ENCODE measurements around the gene PLA2G15.

Gene PLA2G15

DNA sequence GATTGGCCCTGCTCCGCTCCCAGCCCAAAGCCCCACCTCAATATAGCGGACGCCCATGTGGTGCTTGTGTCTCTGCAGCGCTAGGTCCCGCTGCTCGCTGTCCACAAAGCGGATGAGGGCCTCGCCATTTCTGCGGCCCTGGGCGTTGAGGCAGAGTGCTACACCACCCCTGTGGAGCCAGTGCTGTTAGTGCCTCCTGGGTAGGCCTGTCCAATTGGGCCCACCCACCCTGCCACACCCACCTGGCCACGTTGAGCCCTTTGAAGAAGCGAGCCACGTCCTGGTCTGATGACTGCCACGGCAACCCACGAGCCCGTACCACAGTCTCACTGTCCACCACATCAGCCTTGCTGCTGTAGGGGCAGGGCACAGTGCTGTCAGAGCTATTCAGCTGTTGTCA, 12.8 kb upstream of the PLA2G15 start:
- DNase-seq = no peak

GRCh38 chr16:68233085-68233834, 11.9 kb upstream of the PLA2G15 start:
- no peak for DNase-seq

DNA sequence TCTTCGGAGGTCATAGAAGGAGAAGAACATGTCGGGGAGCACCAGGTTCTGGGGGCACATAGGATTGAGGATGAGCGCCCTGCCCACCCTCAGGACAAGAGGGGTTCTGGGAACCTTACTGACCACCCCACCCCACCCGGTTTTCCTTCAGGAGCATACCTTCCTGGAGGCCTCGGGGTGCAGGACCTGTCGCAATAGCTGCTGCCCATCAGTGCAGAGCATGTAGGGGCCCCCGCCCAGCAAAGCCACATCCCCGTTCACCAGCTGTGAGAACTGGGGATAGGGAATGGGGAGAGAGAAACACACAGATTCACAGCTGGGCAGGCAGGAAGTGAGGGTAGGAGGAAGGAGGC, 11.4 kb upstream of the PLA2G15 start:
- no peak for DNase-seq

- no peak for DNase-seq
Observed at GRCh38 chr16:68234188-68235107, 10.7 kb upstream of the PLA2G15 start.

- no peak for DNase-seq
Observed at GRCh38 chr16:68235108-68235886, 9.9 kb upstream of the PLA2G15 start.

DNA sequence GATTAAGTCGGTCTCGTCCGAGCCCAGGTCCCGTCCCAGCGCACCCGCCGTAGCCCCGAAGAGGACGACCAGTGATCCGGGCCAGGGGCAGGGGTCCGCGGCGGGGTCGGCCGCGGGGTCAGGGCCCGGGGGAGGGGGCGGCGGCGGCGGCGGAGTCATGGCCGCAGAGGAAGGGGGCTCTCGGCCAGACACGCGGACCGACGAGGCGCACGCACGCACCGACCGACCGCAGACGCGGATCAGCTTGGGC, 9.4 kb upstream of the PLA2G15 start, which contains the start of gene ESRP2:
TSS of gene ESRP2 (minus strand) at position 241 of the 250 bp plus-strand sequence. CDS start at position 159, 82 bp downstream.
- DNase-seq = no peak

DNA sequence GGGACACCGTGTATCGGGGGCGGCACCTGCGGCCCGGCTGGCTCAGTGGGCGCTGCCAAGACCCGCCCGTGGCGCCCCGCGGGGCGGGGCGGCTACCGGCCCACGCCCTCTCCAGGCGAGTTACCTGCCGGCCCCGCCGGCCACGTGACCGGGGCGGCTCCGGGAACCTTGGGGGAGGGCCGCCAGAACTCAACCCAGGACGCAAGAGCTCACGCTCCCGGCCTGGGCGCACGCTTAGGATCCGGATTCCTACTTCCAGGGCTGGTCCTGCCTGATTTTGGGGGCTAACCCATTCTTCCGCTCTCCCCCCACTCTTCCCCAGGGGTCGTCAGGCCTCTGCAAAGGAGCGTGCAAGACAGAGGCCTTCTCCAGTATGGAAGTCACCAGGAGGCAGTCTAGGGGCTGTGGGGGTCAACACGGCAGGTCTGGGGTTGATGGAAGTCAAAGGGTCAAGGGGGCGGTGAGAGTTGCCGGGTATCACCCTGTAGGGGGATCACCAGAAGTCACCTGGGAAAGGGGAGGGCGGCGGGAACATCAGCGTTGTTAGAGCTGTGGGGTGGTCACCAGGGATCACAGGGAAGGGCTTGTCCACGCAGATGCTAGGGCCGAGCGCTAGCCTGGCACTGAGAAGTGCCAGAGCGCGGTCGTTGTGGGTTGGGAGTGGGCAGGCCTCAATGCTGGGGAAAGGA, 8.9 kb upstream of the PLA2G15 start:
- peak in 1 of 56 donors; percentile 21 for DNase-seq

DNA sequence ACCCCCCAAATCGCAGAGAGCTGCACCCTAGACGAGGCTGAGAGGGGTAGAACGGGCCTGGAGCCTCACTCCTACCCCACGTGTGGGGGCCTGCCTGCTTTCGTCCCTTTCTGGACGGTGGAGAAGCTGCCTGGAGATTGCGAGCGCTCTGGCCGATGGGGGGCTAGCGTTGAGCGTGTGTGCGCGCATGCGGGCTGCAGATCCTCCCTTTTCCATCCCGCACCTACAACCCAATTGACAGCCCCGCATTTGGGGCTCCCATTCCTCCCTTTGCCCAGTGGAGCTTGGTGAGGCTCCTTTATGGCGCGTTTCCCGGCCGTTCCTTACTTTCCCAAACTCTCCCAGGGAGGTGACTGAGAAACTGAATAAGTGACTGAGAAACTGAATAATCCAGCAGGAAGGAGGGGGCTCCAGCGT, 8.3 kb upstream of the PLA2G15 start:
- DNase-seq = peak in 6 of 56 donors; percentile 41 to 81 (median 58)

DNA sequence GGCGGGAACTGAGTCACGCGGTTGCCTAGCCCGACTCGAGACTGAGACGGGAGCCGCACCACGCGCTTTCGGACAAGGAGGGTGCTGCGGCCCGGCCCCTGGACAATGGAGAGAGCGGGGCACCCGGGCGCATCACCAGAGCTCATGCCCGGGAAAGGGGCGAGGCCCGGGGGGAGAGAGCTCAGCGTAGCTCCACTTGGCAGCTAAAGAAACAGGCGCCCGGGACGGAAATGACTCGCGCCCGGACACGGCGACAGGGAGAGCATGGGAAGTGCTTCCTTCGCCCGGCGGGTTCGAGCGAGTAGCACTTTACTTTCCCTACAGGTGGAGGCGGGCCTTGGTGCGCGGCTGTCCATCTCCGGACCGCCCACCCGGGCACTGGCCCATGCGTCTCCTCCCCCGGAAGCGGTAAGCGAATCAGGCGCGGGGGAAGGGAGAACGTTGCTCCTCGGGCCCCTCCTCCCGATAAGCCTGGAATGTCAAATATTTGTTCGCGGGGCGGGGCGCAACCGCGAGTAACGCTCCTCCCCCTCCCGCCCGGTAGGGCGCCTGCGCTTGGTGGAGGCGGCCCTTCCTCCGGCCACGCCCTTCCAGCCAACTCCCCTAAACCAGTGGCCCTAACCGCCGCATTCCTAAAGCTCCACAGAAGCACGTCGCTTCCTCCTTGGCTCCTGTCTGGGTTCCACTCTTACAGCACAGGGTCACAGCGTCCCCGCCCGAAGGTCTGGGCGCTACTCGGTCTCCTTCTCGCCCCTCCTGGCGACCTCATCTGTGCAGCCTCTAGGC, 7.7 kb upstream of the PLA2G15 start:
- peak; percentile 74 to 97 (median 92) for DNase-seq

DNA sequence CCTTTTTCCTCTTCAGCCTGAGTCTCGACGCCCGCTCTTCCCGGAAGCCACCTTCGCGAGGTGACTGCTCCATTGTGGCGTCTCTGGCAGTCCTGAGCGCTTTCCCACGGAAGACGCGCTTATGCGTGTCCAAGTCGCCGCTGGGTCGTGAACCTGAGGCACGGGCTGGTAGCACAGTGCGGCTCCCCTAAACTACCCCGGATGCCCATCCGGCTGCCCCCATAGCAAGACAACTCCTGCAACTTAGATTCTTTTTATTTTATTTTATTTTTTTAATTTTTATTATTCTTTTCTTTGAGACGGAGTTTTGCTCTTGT, 7.2 kb upstream of the PLA2G15 start:
- DNase-seq = no peak

- DNase-seq = no peak
Observed at GRCh38 chr16:68242085-68242484, 3.1 kb upstream of the PLA2G15 start.

GRCh38 chr16:68242926-68243858, 2.0 kb upstream of the PLA2G15 start:
- DNase-seq = no peak

DNA sequence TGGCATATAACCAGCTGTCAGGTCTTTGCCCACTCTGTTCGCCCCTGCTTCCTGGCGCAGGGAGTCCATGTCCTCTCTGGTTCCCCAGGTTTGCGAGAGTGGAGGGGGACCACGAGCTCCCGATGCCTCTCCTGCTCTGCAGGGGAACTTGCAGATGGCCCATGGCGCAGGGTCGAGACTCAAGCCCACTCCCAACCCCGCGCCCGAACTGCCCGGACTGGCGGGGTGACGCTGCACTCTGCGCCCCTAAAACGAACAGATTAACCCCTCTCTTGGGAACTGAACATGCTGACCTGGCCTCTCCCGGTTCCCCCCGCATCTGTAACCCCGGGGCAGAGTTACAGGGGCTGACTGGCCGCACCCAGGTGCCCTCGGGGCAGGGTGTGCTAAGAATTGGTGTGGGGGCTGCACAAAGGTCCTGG, 681 bp upstream of the PLA2G15 start:
- DNase-seq = no peak

GRCh38 chr16:68246121-68246520, 948 bp downstream of the PLA2G15 start:
- no peak for DNase-seq

DNA sequence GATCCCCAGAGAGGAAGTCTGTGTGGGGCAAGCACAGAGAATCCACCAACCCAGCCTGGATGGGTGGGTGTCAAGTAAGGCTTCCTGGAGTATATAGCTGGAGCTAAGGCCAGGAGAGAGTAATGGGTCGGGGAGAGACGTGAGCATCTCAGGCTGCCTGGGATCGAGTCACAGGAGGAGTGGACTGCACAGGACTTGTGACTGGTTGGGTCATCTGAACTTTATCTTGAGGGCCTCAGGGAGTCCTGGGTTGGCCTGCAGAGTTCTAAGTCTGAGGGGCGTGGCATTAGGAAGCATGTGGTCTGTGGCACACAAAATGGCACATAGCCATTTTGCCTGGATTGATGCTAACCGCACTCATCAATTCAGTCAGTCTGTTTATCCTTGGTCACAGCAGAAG, 1.5 kb downstream of the PLA2G15 start:
- DNase-seq = no peak

DNA sequence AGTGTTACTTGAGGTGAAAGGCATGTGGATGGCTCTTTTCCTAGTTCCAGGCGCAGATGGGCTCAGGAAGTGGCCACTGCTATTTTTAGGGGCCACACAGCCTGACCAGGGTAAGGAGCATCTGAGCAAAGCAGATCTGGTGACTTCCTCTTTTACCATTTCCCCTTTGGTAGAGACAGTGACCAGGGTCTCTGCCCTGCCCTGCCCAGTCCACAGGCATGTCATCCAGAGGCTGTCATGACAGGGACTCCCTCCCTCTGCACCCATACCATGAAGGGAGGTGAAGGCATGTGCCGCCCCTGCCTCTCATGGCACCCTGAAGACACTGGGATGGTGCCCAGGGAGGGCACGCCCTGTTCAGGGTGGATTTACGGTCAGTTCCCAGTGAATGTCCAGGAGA, 2.2 kb downstream of the PLA2G15 start:
- DNase-seq = peak in 9 of 56 donors; percentile 9 to 51 (median 20)

DNA sequence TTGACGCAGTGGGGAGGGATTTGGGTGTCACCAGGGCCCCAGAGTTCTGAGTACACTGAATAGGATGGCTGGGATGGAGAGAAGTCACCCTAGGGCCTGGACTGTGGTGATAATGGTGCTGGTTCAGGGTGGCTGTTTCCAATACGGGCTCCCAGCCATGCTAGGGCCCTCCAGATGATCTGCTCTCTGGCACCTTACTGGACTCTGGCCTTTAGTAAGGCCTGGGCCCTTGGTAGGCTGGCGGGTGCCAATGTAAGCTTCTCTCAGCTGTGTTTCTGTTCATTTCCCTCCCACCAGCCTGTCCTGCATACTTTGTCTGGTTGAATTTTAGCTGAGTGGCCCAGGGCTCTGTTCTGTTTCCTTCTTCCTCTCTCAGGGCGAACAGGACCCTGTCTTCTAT, 2.8 kb downstream of the PLA2G15 start:
- no peak for DNase-seq

DNA sequence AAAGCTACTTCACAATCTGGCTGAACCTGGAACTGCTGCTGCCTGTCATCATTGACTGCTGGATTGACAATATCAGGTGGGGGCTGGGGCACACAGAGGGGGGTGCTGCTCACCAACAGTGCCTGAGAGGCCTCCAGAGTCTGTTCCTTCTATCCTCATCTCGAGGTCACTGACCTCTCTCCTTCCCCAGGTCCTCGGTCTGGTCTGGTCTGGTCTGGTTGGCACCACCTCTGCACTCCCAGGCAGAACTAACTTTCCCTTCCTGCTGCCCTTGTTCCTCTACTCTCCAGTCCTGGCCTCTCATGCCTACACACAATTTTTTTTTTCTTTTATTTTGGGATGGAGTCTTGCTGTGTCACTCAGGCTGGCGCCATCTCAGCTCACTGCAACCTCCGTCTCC, 4.2 kb downstream of the PLA2G15 start:
- no peak for DNase-seq

DNA sequence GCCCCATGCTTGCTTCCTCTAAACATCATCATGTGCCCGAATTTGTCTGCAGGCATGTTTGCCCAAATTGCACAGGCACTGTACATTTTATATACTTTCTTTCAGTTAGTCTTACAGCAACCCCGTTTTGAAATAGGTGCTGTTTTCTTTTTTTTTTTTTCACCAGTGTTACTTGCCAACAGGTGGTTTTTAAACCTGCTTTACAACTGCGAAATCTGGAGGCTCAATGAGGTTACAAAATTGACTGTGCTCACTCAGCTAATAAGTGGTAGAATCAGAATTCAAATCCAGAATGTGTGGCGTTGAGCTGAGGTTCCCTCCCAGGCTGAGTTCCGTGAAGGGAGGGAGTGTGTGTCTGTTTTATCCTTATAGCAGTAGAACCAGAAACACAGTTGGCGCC, 5.8 kb downstream of the PLA2G15 start:
- no peak for DNase-seq

DNA sequence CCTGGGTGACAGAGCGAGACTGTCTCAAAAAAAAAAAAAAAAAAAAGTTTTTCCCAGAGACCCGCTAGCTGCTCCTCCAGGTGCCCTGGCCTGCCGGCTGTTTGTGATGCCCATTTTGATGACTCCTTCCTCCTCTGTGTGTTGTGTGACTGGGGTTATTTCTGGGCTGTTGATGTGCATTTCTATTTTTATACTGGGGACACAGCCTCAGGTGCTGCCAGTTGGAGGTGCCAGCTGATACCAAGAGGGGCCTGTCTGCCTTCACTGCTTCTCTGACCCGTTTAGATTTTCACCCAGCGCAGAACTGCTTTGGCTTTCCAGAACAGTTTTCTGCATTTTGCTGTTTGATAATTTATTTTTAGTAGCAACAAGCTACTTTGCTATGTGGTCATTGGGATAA, 6.7 kb downstream of the PLA2G15 start:
- DNase-seq = no peak

Data from amygdala (tissue), 56 donors.